Upper lobe of right lung (tissue), 1 donor: ENCODE results near the gene GADD45GIP1. TPM values are rescaled to one million over a fixed set of nuclear protein-coding genes. Genes with fewer than 3 reads are reported as not detected.
A peak's percentile ranks its signal among the peaks of the same experiment; 100 is the strongest.

Source experiments
- ATAC-seq: fragments of 200-7000 bp; cut with Tn5 transposase; one replicate; pipeline ENCODE4 v1.9.1; 2020; ENCODE audit warnings: mild to moderate bottlenecking, moderate library complexity
- DNase-seq: peaks from one replicate; pipeline ENCODE4 v3.0.0-alpha.2; 2020
- H3K27ac ChIP-seq: fragments of 200-600 bp; one replicate; pipeline ENCODE4 v1.8.0; 2022
- H3K27me3 ChIP-seq: fragments of 200-600 bp; one replicate; pipeline ENCODE4 v1.8.0; 2022; ENCODE audit warnings: mild to moderate bottlenecking
- H3K36me3 ChIP-seq: fragments of 200-600 bp; one replicate; pipeline ENCODE4 v1.8.0; 2022
- H3K4me1 ChIP-seq: fragments of 200-600 bp; one replicate; pipeline ENCODE4 v1.8.0; 2022
- H3K4me3 ChIP-seq: fragments of 200-600 bp; one replicate; pipeline ENCODE4 v1.8.0; 2022; ENCODE audit warnings: mild to moderate bottlenecking
- H3K9me3 ChIP-seq: fragments of 200-600 bp; one replicate; pipeline ENCODE4 v1.8.0; 2022
- intact Hi-C: fragments of 100-400 bp; cut with DNase I; formaldehyde crosslinking; loops from one replicate; pipeline ENCODE4 v1.11.0; 2022
- total RNA-seq: library from RNA; stranded (reverse); fragmentation: NEBNext Ultra II Directional; extraction: Animal tissue kit (Norgen Biotek cat#: 25700); gene quantifications from one replicate; pipeline ENCODE4 v1.2.1, GENCODE V29; 2021
- TF ChIP-seq, protein P1 (sequence below): fragments of 200-600 bp; IDR thresholded peaks from one replicate; pipeline ENCODE4 v1.8.0; 2022; ENCODE audit warnings: antibody characterized with exemption
- donor health status: DM: no; HTN: yes; CAD: no; lungs with severe emphysema.

Gene GADD45GIP1
- total RNA-seq, 1 donor from 2014 or later = 16.4 TPM

- TF ChIP-seq, protein P1, sequence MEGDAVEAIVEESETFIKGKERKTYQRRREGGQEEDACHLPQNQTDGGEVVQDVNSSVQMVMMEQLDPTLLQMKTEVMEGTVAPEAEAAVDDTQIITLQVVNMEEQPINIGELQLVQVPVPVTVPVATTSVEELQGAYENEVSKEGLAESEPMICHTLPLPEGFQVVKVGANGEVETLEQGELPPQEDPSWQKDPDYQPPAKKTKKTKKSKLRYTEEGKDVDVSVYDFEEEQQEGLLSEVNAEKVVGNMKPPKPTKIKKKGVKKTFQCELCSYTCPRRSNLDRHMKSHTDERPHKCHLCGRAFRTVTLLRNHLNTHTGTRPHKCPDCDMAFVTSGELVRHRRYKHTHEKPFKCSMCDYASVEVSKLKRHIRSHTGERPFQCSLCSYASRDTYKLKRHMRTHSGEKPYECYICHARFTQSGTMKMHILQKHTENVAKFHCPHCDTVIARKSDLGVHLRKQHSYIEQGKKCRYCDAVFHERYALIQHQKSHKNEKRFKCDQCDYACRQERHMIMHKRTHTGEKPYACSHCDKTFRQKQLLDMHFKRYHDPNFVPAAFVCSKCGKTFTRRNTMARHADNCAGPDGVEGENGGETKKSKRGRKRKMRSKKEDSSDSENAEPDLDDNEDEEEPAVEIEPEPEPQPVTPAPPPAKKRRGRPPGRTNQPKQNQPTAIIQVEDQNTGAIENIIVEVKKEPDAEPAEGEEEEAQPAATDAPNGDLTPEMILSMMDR = no peak
- Histone ChIP-seq H3K4me3 (no peak overlapping the region), H3K4me1 (peaks cover 28% of the 10 kb centered on the region), H3K27me3 (no peaks in the 10 kb centered on the region), H3K9me3 (no peaks in the 10 kb centered on the region), H3K36me3 (peaks cover 76% of the 10 kb centered on the region), H3K27ac (no peak overlapping the region)
- intact Hi-C loops = no loop called here
- no peak for DNase-seq
- no peak for ATAC-seq
These were observed 8.2 kb downstream of the GADD45GIP1 start for GRCh38 chr19:12948612-12949362.

GRCh38 chr19:12947702-12948611 is 9.1 kb downstream of the GADD45GIP1 start:
- Histone ChIP-seq H3K36me3 (peaks cover 78% of the 10 kb centered on the region), H3K9me3 (no peaks in the 10 kb centered on the region), H3K4me1 (peaks cover 29% of the 10 kb centered on the region), H3K27me3 (no peaks in the 10 kb centered on the region), H3K4me3 (no peak overlapping the region), H3K27ac (no peak overlapping the region)
- TF ChIP-seq, protein P1 = no peak
- intact Hi-C loops = no loop called here
- DNase-seq = no peak
- ATAC-seq = no peak

GRCh38 chr19:12946731-12947496 is 10.1 kb downstream of the GADD45GIP1 start:
- Histone ChIP-seq H3K36me3 (peaks cover 75% of the 10 kb centered on the region), H3K27me3 (no peaks in the 10 kb centered on the region), H3K4me3 (peak overlapping the region; percentile 86), H3K4me1 (peaks cover 24% of the 10 kb centered on the region), H3K27ac (peak overlapping the region; percentile 92), H3K9me3 (no peaks in the 10 kb centered on the region)
- DNase-seq (no peak), ATAC-seq (no peak)
- intact Hi-C loops = no loop called here
- TF ChIP-seq, protein P1 = no peak

DNA sequence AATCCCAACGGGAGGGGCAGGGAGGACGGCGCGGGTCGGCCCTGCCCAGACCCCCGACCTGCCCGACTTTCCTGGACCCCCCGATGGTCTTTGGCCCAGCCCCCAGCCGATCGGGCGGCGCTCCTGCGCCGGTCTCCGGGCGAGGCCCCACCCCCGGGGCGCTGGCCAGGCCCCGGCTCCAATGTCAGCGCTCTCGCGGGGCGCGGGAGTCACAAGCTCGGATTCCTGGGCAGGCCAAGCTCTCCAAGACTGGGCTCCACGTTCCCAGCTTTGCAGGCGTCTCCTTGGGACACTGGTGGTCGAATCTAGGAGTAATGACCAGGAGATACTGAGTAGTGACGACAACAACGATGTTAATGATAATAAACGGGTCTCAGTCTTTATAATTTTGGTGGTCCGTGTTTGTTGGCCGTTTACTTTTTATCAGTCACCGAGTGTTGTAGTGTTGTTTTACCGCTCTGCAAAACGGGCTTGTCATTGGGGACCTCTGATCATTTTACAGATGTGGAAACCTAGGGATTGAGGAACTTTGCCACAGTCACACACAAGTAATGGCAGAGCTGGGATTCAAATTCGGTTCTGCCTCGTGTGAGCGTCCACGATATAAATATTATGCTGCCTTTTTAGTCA is 10.8 kb downstream of the GADD45GIP1 start:
- Histone ChIP-seq H3K27me3 (no peaks in the 10 kb centered on the region), H3K4me3 (peak overlapping the region; percentile 86), H3K27ac (peak overlapping the region; percentile 92), H3K9me3 (no peaks in the 10 kb centered on the region), H3K4me1 (peaks cover 31% of the 10 kb centered on the region), H3K36me3 (peaks cover 75% of the 10 kb centered on the region)
- ATAC-seq (peak; percentile 83), DNase-seq (peak; percentile 89)
- TF ChIP-seq, protein P1 = no peak
- intact Hi-C loops = no loop called here
